Esophagus mucosa (tissue), 1 donor: Measurements from ENCODE around the gene FLNB. TPM values are rescaled to one million over a fixed set of nuclear protein-coding genes. Genes with fewer than 3 reads are reported as not detected.

Source experiments
- ATAC-seq: fragments of 200-7000 bp; cut with Tn5 transposase; one replicate; pipeline ENCODE4 v1.9.1; 2020
- total RNA-seq: library from RNA; stranded (reverse); gene quantifications from one replicate; pipeline ENCODE4 v1.2.4, GENCODE V29; 2023
- donor health status: DM: yes; HTN: yes; CAD: no.

Gene FLNB
- total RNA-seq, 1 donor from 2014 or later = 124 TPM

DNA sequence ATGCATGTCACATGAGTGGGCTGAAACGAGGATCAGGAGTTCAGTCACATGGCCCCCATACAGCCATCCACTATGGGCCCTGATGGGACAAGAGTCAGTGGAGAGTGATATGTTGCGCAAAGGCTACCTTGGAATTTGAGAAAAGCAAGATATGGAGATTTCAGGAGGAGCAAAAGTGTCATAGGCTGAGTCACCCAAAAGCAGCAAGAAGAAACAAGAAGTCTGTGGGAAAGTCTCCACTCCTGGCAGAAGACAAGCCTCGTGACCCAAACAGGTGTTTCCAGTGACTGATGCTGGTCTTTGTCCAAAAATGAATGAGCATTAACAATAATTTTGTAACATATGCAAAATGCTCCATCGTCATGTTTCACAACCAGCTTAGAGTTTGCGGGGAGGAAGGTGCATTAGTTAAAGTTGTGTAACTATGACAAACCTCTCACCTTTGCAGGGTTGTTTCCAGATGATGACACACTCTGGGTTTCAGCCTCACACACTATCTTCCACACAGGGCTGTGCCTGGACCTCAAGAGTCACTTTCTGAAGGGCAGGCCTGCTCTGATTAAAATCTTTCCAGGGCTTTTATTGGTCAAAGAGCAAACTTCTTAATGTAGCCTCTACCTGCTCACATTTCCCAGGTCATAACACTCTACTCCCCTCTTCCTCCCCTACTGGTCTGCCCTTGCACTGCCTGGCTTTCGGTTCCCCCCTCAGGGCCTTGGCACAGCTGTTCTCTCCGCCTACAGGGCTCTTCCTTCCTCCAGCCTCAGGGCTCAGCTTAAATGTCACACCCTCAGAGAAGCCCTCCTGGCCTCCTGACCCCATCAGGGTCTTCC is 206.5 kb downstream of the FLNB start:
- peak; percentile 90 for ATAC-seq

DNA sequence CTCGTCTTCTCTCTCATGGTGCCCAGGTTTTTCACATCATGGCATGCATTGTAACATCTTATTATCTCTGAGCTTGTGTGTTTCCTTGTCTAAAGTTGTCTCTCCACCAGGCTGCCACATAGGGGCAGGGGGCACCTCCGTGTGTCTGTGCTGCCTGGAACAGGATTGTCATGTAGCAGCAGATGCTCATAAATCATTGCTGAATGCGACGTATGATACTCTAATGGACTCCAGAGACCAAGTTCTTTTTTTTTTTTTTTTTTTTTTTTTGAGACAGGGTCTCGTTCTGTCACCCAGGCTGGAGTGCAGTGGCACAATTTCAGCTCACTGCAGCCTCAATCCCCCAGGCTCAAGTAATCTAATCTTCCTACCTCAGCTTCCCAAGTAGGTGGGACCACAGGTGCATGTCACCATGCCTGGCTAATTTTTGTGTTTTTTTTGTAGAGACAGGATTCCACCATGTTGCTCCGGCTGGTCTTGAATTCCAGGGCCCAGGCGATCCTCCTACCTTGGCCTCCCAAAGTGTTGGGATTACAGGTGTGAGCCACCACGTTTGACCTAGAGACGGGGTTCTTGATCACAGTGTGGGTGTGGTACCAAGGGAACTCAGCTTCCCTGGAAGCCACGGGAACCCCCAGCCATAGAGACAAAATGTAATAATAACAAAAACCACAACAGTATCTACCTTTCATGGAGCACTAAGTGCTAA is 207.2 kb downstream of the FLNB start:
- no peak for ATAC-seq

DNA sequence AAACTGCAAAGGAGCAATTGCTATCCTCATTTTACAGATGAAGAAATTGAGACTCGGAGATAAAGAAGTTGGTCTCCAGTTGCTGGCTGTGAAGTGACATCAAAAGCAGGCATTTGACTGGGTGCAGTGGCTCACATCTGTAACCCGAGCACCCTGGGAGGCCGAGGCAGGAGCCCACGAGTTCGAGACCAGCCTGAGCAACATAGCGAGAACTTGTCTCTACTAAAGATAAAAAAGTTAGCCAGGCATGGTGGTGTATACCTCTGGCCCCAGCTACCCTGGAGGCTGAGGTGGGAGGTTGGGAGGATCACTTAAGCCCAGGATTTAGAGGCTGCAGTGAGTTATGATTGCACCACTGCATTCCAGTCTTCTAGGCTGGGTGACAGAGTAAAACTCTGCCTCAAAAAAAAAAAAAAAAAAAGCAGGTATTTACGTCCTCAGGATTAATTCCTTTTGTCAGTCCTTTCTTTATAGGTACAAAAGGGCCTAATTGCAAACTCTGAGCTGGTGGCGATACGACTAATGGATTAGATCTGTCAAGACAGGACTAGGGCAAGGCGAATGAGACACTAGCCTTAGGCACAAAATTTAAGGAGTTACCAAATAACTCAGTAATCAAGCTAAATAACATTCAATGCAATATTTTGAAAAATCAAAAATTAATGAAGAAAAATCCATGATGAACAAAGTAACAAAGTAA is 208.4 kb downstream of the FLNB start:
- peak; percentile 72 for ATAC-seq

DNA sequence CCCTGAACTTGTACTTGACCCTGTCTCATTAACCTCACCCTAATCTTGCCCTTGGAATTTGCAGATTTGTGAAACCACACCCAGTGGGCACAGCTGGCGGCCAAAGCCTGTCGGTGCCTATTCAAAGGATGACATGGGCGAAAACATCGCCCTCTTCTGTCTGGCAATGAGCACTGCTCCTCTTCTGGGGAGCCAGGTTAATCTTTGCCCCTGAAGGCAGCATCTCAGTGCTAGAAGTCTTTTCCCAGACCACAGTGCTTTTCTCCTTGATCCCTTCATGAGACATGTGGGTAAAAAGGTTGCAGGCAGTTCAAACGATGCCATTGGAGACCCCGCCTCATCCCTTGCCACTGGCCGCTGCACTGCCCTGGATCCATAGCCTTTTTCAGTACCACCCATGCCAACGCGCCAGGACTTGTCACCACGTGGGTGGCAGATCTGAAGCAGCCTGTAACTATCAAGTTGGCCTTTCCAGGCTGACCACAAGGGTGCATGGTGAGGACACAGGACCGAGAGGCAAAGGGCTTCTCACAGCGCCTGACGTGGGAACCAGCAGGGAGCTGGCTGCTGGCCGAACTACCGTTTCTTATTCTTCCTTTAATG is 209.1 kb downstream of the FLNB start:
- peak; percentile 64 for ATAC-seq

DNA sequence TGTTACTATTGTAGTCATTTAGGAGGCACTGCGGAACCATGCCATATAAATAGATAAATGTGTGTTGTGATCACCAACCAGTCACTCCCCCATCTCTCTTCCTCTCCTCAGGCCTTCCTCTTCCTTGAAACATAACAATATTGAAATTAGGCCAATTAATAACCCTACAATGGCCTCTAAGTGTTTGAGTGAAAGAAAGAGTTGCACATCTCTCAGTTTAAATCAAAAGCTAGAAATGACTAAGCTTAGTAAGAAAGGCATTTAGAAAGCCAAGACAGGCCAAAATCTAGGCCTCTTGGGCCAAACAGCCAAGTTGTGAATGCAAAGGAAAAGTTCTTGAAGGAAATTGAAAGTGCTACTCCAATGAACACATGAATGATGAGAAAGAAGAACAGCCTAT is 210.7 kb downstream of the FLNB start:
- ATAC-seq = no peak

Other genes starting within 250 kb of the FLNB start
- 2.7 TPM for gene DNASE1L3, start 202.6 kb downstream of the FLNB start, total RNA-seq
- gene ABHD6, start 229.4 kb downstream of the FLNB start, total RNA-seq = 4.1 TPM